PC-9 (cell line): Measurements from ENCODE around the gene GALK1.

ENCODE experiments used
- CTCF ChIP-seq: fragments of 200-600 bp; sonication (generic); conservative IDR thresholded peaks from 2 replicates; pipeline ENCODE4 v1.6.1; 2017; ENCODE audit warnings: mixed run types, antibody characterized with exemption, mild to moderate bottlenecking, moderate library complexity
- EZH2 ChIP-seq: fragments of 200-600 bp; sonication (generic); IDR thresholded peaks from 2 replicates; pipeline ENCODE4 v1.8.0; 2017; ENCODE audit warnings: antibody characterized with exemption, low read depth

- TF ChIP-seq CTCF (no peak), EZH2 (no peak)
These were observed 24.8 kb downstream of the GALK1 start for GRCh38 chr17:75740215-75740614.
